C4-2B (cell line): ENCODE data around the gene TNFSF9.

ENCODE experiments used
- ZFX ChIP-seq: fragments of 450-650 bp; IDR thresholded peaks from 2 replicates; pipeline ENCODE4 v1.6.1; 2017
- TF ChIP-seq, protein P1 (sequence below): fragments of 450-650 bp; conservative IDR thresholded peaks from 2 replicates; pipeline ENCODE4 v1.5.1; 2017; ENCODE audit warnings: mild to moderate bottlenecking

- TF ChIP-seq, protein P1, sequence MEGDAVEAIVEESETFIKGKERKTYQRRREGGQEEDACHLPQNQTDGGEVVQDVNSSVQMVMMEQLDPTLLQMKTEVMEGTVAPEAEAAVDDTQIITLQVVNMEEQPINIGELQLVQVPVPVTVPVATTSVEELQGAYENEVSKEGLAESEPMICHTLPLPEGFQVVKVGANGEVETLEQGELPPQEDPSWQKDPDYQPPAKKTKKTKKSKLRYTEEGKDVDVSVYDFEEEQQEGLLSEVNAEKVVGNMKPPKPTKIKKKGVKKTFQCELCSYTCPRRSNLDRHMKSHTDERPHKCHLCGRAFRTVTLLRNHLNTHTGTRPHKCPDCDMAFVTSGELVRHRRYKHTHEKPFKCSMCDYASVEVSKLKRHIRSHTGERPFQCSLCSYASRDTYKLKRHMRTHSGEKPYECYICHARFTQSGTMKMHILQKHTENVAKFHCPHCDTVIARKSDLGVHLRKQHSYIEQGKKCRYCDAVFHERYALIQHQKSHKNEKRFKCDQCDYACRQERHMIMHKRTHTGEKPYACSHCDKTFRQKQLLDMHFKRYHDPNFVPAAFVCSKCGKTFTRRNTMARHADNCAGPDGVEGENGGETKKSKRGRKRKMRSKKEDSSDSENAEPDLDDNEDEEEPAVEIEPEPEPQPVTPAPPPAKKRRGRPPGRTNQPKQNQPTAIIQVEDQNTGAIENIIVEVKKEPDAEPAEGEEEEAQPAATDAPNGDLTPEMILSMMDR, result no peak
- TF ChIP-seq ZFX, result no peak
These were observed 533 bp downstream of the TNFSF9 start for GRCh38 chr19:6531163-6531955.
